Neural progenitor cell (in vitro differentiated cells): ENCODE data around the gene CATSPERB. TPM values are rescaled to one million over a fixed set of nuclear protein-coding genes. Genes with fewer than 3 reads are reported as not detected.
A peak's percentile ranks its signal among the peaks of the same experiment; 100 is the strongest.

ENCODE experiments used
- DNase-seq: peaks from one replicate; pipeline ENCODE4 v3.0.0-alpha.2; 2016; ENCODE audit warnings: low spot score
- H2AFZ ChIP-seq: fragments of 200-600 bp; sonication (generic); replicated peaks from 2 replicates; pipeline ENCODE4 v1.6.1; 2016; ENCODE audit warnings: antibody characterized with exemption
- H3F3A ChIP-seq: fragments of 200-600 bp; sonication (generic); 2 replicates; pipeline ENCODE4 v1.6.1; 2016; ENCODE audit warnings: antibody characterized with exemption, low read depth
- H3K27ac ChIP-seq: fragments of 200-600 bp; sonication (generic); 2 replicates; pipeline ENCODE4 v1.5.1; 2016; ENCODE audit warnings: mild to moderate bottlenecking
- H3K27me3 ChIP-seq: fragments of 200-600 bp; sonication (generic); 2 replicates; pipeline ENCODE4 v1.6.1; 2016; ENCODE audit warnings: mild to moderate bottlenecking, moderate library complexity
- H3K36me3 ChIP-seq: fragments of 200-600 bp; sonication (generic); 2 replicates; pipeline ENCODE4 v1.5.1; 2016
- H3K4me1 ChIP-seq: fragments of 200-600 bp; sonication (generic); 2 replicates; pipeline ENCODE4 v1.6.1; 2016; ENCODE audit warnings: mixed run types
- H3K4me2 ChIP-seq: fragments of 200-600 bp; sonication (generic); 2 replicates; pipeline ENCODE4 v1.6.1; 2016
- H3K4me3 ChIP-seq: fragments of 200-600 bp; sonication (generic); 2 replicates; pipeline ENCODE4 v1.5.1; 2016
- H3K79me2 ChIP-seq: fragments of 200-600 bp; sonication (generic); 2 replicates; pipeline ENCODE4 v1.6.1; 2016; ENCODE audit warnings: low read depth
- H3K9ac ChIP-seq: fragments of 200-600 bp; sonication (generic); 2 replicates; pipeline ENCODE4 v1.6.1; 2016
- H3K9me3 ChIP-seq: fragments of 200-600 bp; sonication (generic); 2 replicates; pipeline ENCODE4 v1.5.1; 2016; ENCODE audit warnings: low read depth
- H4K20me1 ChIP-seq: fragments of 200-600 bp; sonication (generic); 2 replicates; pipeline ENCODE4 v1.6.1; 2016; ENCODE audit warnings: low read depth
- H3K27ac Mint-ChIP-seq: 3 replicates; pipeline ENCODE4 v1.8.0; 2021; ENCODE audit warnings: mixed read lengths
- H3K27me3 Mint-ChIP-seq: 2 replicates; pipeline ENCODE4 v1.8.0; 2022; ENCODE audit warnings: low read depth, mild to moderate bottlenecking, inconsistent platforms, moderate library complexity, mixed read lengths; ENCODE audit not compliant: insufficient read depth
- H3K36me3 Mint-ChIP-seq: 3 replicates; pipeline ENCODE4 v1.8.0; 2021; ENCODE audit warnings: mixed read lengths
- H3K4me1 Mint-ChIP-seq: 3 replicates; pipeline ENCODE4 v1.8.0; 2021; ENCODE audit warnings: mixed read lengths
- H3K4me3 Mint-ChIP-seq: 3 replicates; pipeline ENCODE4 v1.8.0; 2021; ENCODE audit warnings: mild to moderate bottlenecking, moderate library complexity, mixed read lengths
- H3K9me3 Mint-ChIP-seq: 3 replicates; pipeline ENCODE4 v1.8.0; 2020; ENCODE audit warnings: mixed read lengths
- EZH2 ChIP-seq: fragments of 200-600 bp; sonication (generic); IDR thresholded peaks from 2 replicates; pipeline ENCODE4 v1.6.1; 2017; ENCODE audit warnings: antibody characterized with exemption, mild to moderate bottlenecking, moderate library complexity
- EZH2phosphoT487 ChIP-seq: fragments of 200-600 bp; sonication (generic); IDR thresholded peaks from 2 replicates; pipeline ENCODE4 v1.6.1; 2017; ENCODE audit warnings: antibody characterized with exemption
- total RNA-seq: library from RNA; depleted of rRNA; stranded (reverse); fragments of >200 nt; gene quantifications from 2 replicates; pipeline ENCODE4 v1.2.3, GENCODE V29; 2015; ENCODE audit warnings: low replicate concordance
- TF ChIP-seq, protein P1 (sequence below): fragments of 200-600 bp; sonication (generic); IDR thresholded peaks from 2 replicates; pipeline ENCODE4 v1.5.1; 2017; ENCODE audit warnings: antibody characterized with exemption, mild to moderate bottlenecking

CATSPERB gene
- total RNA-seq, 1 donor from 2014 or later, result not detected

DNA sequence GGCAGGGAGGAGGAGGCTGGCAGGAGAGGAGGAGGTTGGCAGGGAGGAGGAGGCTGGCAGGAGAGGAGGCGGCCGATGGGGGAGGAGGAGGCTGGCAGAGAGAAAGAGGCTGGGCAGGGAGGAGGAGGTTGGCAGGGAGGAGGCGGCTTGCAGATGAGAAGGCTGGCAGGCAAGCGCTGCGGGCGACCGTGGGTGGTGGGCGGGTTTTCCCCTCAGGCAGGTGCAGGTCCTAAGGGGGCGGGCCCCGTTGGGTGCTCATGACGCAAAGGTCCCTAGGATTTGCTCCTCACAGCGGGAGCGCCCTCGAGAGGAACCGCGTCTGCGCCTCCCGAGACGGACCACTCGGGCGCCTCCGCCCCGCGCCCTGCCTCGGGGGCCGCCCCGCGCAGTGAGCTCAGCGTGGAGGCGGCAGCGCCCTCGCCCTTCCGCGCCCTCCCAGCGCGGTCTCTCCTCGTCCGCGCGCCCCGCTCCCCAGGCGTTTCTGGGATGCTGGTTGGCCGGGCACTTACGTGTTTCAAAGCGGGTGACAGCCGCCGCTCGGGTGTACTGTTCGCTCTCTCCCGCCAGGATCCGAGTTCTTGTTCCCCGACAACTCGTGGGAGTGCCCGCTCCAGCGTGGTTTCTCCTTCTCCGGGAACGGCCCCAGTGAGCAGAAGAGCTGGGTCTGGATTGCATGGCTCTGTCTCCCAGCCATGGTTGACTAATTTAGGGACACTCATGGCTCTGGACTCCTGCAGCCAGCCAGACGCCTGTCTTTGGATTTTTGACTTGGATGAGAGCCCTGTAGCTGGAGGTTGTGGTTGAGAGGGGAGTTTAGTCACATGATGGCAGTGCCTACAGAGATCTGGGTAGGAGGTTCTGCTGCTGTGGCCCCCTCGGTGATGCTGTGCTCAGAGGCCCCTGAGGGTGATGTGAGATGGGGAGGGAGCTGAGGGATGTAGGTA, 157.7 kb downstream of the CATSPERB start:
- peaks cover 16% of the 10 kb centered on the region for H3K4me1 ChIP-seq
- H3K4me3 ChIP-seq, result peak overlapping the region; percentile 46
- Mint-ChIP-seq H3K4me1 (peaks cover 17% of the 10 kb centered on the region), H3K9me3 (peaks cover 44% of the 10 kb centered on the region), H3K27me3 (peaks cover 58% of the 10 kb centered on the region), H3K36me3 (no peaks in the 10 kb centered on the region), H3K27ac (no peak overlapping the region), H3K4me3 (peak overlapping the region; percentile 80)
- H2AFZ ChIP-seq, result peak overlapping the region; percentile 70
- H4K20me1 ChIP-seq, result peaks cover 13% of the 10 kb centered on the region
- H3K79me2 ChIP-seq, result no peaks in the 10 kb centered on the region
- H3K27ac ChIP-seq, result no peak overlapping the region
- H3F3A ChIP-seq, result peaks cover 18% of the 10 kb centered on the region
- no peaks in the 10 kb centered on the region for H3K9me3 ChIP-seq
- TF ChIP-seq EZH2phosphoT487 (peak; percentile 69), EZH2 (peak; percentile 55)
- TF ChIP-seq, protein P1, sequence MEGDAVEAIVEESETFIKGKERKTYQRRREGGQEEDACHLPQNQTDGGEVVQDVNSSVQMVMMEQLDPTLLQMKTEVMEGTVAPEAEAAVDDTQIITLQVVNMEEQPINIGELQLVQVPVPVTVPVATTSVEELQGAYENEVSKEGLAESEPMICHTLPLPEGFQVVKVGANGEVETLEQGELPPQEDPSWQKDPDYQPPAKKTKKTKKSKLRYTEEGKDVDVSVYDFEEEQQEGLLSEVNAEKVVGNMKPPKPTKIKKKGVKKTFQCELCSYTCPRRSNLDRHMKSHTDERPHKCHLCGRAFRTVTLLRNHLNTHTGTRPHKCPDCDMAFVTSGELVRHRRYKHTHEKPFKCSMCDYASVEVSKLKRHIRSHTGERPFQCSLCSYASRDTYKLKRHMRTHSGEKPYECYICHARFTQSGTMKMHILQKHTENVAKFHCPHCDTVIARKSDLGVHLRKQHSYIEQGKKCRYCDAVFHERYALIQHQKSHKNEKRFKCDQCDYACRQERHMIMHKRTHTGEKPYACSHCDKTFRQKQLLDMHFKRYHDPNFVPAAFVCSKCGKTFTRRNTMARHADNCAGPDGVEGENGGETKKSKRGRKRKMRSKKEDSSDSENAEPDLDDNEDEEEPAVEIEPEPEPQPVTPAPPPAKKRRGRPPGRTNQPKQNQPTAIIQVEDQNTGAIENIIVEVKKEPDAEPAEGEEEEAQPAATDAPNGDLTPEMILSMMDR, result no peak
- peak; percentile 62 for DNase-seq
- H3K27me3 ChIP-seq, result peaks cover 89% of the 10 kb centered on the region
- no peak overlapping the region for H3K9ac ChIP-seq
- H3K36me3 ChIP-seq, result no peaks in the 10 kb centered on the region
- H3K4me2 ChIP-seq, result peak overlapping the region; percentile 82

DNA sequence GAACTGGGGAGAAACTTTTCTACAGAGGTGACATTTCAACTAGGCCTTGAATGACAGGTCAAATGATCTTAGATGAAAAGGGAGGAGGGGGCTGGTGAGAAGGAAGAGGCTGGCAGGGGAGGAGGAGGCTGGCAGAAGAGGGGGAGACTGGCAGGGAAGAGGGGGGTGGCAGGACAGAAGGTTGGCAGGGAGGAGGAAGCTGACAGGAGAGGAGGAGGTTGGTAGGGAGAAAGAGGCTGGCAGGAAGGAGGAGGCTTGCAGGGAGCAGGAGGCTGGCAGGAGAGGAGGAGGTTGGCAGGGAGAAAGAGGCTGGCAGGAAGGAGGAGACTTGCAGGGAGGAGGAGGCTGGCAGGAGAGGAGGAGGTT, 158.4 kb downstream of the CATSPERB start:
- Histone ChIP-seq H3K9me3 (no peaks in the 10 kb centered on the region), H3F3A (peaks cover 18% of the 10 kb centered on the region), H4K20me1 (peaks cover 13% of the 10 kb centered on the region), H3K4me3 (no peak overlapping the region), H3K4me1 (peaks cover 16% of the 10 kb centered on the region), H3K27me3 (peaks cover 89% of the 10 kb centered on the region), H3K4me2 (no peak overlapping the region), H3K27ac (no peak overlapping the region), H3K36me3 (no peaks in the 10 kb centered on the region), H3K9ac (no peak overlapping the region), H3K79me2 (no peaks in the 10 kb centered on the region), H2AFZ (no peak overlapping the region)
- Mint-ChIP-seq H3K36me3 (no peaks in the 10 kb centered on the region), H3K27me3 (peaks cover 60% of the 10 kb centered on the region), H3K9me3 (peaks cover 42% of the 10 kb centered on the region), H3K4me1 (peaks cover 17% of the 10 kb centered on the region), H3K4me3 (peak overlapping the region; percentile 28), H3K27ac (no peak overlapping the region)
- DNase-seq, result no peak
- TF ChIP-seq, protein P1, result no peak
- TF ChIP-seq EZH2, result no peak
- TF ChIP-seq EZH2phosphoT487, result no peak

DNA sequence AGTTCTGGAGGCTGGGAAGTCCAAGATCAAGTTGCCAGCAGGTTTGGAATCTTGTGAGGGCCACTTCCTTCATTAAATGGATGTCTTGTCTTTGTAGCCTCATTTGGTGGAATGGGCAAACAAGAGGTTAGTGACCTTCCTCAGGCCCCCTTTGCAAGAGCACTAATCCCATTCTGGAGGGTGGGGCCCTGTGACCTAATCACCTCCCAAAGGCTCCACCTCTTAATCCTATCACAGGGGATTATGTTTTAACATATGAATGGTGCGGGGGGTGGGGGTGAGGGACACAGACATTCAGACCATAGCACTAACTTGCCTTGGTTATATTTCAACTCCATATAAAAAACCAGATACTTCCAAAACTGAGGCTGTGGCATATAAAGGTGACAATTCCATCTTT, 161.9 kb downstream of the CATSPERB start:
- Histone ChIP-seq H3K27me3 (peaks cover 98% of the 10 kb centered on the region), H3K4me2 (no peak overlapping the region), H3K79me2 (no peaks in the 10 kb centered on the region), H2AFZ (no peak overlapping the region), H3K27ac (no peak overlapping the region), H3K9ac (no peak overlapping the region), H3K4me3 (no peak overlapping the region), H3K36me3 (no peaks in the 10 kb centered on the region), H4K20me1 (peaks cover 11% of the 10 kb centered on the region), H3K9me3 (no peaks in the 10 kb centered on the region), H3F3A (peaks cover 7% of the 10 kb centered on the region), H3K4me1 (peaks cover 16% of the 10 kb centered on the region)
- no peak overlapping the region for H3K27ac Mint-ChIP-seq
- peaks cover 37% of the 10 kb centered on the region for H3K9me3 Mint-ChIP-seq
- no peak overlapping the region for H3K4me3 Mint-ChIP-seq
- peaks cover 12% of the 10 kb centered on the region for H3K4me1 Mint-ChIP-seq
- peaks cover 60% of the 10 kb centered on the region for H3K27me3 Mint-ChIP-seq
- H3K36me3 Mint-ChIP-seq, result no peaks in the 10 kb centered on the region
- peak; percentile 92 for DNase-seq
- TF ChIP-seq EZH2phosphoT487, result peak; percentile 83
- TF ChIP-seq, protein P1, result no peak
